Measurements from ENCODE around the gene FAM13A. TPM values are rescaled to one million over a fixed set of nuclear protein-coding genes. Genes with fewer than 3 reads are reported as not detected.

FAM13A gene
- total RNA-seq, 1 donor from 2014 or later = 4.5 TPM

DNA sequence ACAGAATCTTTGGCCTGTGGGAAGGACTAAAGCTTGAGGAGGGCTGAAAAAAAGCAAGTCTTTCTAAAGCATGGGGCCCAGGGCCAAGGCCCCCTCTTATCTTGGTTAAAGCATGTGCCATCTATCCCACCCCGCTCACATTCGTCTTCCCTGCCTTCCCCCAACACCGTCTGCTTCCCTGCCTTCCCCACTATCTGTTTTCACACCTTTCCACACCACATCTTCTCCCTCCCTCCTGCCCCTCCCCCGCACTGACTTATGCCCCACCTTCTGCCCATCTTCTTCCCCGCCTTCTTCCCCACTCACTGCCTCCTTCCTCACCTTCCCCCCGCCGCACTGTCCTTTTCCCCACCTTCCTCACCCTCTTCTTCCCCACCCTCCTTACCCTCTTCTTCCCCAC, 358.5 kb downstream of the FAM13A start:
- Mint-ChIP-seq H3K4me1 (ENCODE audit: low read depth) (peaks cover 11% of the 10 kb centered on the region), H3K36me3 (ENCODE audit: low read depth) (peaks cover 5% of the 10 kb centered on the region), H3K4me3 (ENCODE audit: low read depth) (no peak overlapping the region)

DNA sequence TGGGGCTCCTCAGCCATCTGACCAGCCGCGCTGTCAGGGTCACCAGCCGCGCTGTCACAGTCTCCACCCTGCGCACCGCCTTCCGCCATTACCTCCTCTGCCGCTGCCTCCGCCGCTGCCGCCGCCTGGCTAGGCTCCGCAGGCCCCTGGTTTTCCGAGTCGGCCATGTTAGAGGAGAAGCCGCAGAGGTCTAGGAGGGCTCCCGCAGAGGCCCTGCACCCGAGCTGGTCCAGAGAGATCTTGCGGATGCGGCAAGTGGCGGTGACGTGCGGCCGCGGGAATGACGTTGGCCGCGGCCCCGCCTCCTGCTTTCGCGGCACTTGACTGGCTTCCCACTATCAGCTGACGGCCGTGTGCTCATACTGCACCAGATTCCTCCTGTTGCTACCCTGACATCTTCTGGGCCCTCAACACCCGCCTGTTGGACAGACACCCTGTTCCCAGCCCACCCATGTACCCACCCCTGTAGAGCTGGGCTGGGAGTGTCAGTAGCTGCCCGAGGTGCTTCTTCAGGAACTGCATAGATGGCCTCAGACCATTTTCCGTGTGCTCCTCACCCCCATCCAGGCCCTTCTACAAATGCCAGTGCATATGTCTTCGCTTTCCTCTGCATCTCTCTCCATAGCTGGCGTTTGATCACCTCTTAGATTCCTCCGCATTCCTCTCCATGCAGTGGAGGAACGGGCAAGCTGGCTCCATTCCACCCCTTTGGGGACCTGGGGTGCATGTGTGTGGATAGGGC, 359.2 kb downstream of the FAM13A start, which contains the start of gene NAP1L5:
NAP1L5 (minus strand) TSS at position 242 of the 742 bp plus-strand sequence; CDS start at position 167, 75 bp downstream.
- H3K4me3 Mint-ChIP-seq (ENCODE audit: low read depth) = peak within 1 kb of the TSS; percentile 85
- H3K9me3 Mint-ChIP-seq = no peaks in the 10 kb centered on the region
- H3K4me1 Mint-ChIP-seq (ENCODE audit: low read depth) = peaks cover 11% of the 10 kb centered on the region
- H3K36me3 Mint-ChIP-seq (ENCODE audit: low read depth) = peaks cover 5% of the 10 kb centered on the region
- intact Hi-C loops (cut with micrococcal nuclease) = loop anchor here (5.0 kb wide), 1 partner anchor 105 kb away; the partner anchor contains the start of gene HERC3
- H3K27me3 Mint-ChIP-seq (ENCODE audit: low read depth) = no peaks in the 10 kb centered on the region
- H3K27ac Mint-ChIP-seq = peak within 1 kb of the TSS; percentile 56
- DNase-seq (ENCODE audit: low spot score) = peak; percentile 61

More for the DNA sequence above, 358.5 kb downstream of the FAM13A start:
- Mint-ChIP-seq H3K27ac (no peak overlapping the region), H3K9me3 (no peaks in the 10 kb centered on the region), H3K27me3 (ENCODE audit: low read depth) (no peaks in the 10 kb centered on the region)
- no peak for DNase-seq (ENCODE audit: low spot score)
- intact Hi-C loops (cut with micrococcal nuclease) = loop anchor here (5.0 kb wide), 1 partner anchor 106 kb away; the partner anchor contains the start of gene HERC3

DNA sequence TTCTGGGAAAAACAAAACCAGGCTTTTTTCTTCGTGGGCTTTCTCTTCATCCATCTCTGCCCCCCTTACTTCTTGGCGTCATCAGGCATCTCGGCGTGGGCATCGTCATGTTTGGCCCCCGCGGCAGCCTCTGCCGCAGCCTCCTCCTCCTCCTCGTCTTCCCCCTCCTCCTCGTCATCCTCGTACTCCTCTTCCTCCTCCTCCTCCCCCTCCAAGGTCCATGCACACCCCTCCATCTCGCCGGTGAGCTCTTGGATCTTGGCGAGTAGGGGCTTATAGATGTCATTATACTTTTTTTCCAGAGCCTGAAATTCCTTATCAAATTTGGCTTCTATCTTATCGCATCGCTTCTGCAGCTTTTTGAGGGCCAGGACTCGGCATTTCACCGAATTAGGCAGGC, 359.8 kb downstream of the FAM13A start:
- Mint-ChIP-seq H3K9me3 (no peaks in the 10 kb centered on the region), H3K4me1 (ENCODE audit: low read depth) (peaks cover 11% of the 10 kb centered on the region), H3K36me3 (ENCODE audit: low read depth) (peaks cover 5% of the 10 kb centered on the region), H3K4me3 (ENCODE audit: low read depth) (peak overlapping the region; percentile 85), H3K27me3 (ENCODE audit: low read depth) (no peaks in the 10 kb centered on the region), H3K27ac (peak overlapping the region; percentile 56)
- DNase-seq (ENCODE audit: low spot score) = no peak
- intact Hi-C loops (cut with micrococcal nuclease) = loop anchor here (5.0 kb wide), 1 partner anchor 105 kb away; the partner anchor contains the start of gene HERC3

DNA sequence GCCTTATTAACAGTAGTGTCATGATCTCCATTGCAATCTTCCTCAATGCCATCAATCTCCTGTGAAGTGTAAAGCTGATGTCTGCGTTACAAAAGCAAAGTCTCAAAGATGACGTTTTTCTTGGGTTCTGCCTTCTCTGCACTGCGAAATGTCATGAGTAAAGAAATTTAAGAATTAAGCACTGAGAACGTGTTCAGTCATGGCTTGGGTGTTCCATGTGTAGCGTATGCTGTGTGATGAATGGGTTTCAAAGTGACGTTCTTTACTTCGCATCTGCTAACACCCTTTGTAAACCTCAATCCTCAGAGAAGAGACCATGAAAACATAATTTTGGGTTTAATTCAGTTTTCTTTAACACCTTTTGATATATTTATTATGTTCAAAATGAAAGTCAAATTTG, 360.4 kb downstream of the FAM13A start:
- Mint-ChIP-seq H3K36me3 (ENCODE audit: low read depth) (peaks cover 5% of the 10 kb centered on the region), H3K27ac (peak overlapping the region; percentile 56), H3K4me3 (ENCODE audit: low read depth) (peak overlapping the region; percentile 85), H3K27me3 (ENCODE audit: low read depth) (no peaks in the 10 kb centered on the region), H3K9me3 (no peaks in the 10 kb centered on the region), H3K4me1 (ENCODE audit: low read depth) (peaks cover 11% of the 10 kb centered on the region)
- DNase-seq (ENCODE audit: low spot score) = no peak
- intact Hi-C loops (cut with micrococcal nuclease) = loop anchor here (5.0 kb wide), 1 partner anchor 104 kb away; the partner anchor contains the start of gene HERC3

DNA sequence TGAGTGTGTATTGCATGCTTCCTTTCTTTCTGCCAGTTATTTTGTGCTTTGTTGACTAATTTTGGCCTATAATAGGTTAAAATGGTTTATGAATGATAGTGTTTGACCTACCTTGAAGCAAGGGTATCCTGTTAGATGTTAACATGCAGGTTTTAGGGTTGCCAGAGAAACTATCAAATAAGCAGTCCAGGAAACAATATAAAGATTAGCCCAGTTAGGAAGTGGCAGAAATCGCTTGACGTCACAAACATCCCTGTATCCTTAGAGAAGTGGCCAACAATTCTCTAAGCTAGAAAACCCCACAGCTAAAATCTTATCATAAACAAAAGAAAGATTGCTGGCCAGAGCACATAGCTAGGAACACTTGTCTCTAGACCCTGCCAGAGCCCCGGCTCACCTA, 363.2 kb downstream of the FAM13A start:
- Mint-ChIP-seq H3K36me3 (ENCODE audit: low read depth) (peaks cover 16% of the 10 kb centered on the region), H3K27me3 (ENCODE audit: low read depth) (no peaks in the 10 kb centered on the region), H3K9me3 (no peaks in the 10 kb centered on the region), H3K4me3 (ENCODE audit: low read depth) (no peak overlapping the region), H3K4me1 (ENCODE audit: low read depth) (peaks cover 13% of the 10 kb centered on the region), H3K27ac (no peak overlapping the region)
- no peak for DNase-seq (ENCODE audit: low spot score)
- intact Hi-C loops (cut with micrococcal nuclease) = no loop called here

DNA sequence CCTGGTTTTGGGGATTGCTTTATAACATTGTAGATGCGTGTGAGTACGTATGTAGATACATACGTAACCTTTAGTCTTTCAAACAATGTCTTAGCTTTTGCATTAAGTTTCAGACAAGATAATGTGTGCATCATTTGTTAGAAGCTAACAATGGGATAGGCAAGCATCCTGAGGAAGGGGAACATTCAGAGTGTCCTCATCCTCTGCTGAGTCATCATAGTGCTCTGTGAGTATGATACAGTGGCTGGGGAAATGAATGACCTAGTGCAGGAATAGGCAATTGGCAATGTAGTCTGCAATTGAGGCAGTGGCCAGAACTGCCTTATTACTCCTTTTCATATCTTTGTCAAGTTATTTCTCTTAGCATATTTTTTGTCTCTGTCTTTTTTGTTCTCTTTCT, 366.6 kb downstream of the FAM13A start:
- no peak overlapping the region for H3K4me3 Mint-ChIP-seq (ENCODE audit: low read depth)
- DNase-seq (ENCODE audit: low spot score) = no peak

DNA sequence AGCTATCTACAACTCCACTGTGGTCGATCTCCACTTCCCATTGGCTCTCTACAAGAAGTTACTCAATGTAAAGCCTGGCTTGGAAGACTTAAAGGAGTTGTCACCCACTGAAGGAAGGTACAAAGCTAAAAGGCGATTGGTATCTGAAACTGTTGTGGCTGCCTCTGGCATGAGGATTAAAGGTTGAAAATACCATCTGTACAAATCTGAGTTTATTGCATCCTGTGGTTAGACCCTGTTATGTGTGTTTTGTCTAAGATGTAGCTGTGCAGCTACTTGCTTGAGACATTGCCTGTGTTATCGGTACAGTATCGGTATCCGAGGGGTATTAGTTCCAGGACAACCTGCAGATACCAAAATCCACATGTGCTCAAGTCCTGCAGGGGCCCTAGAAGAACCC, 375.8 kb downstream of the FAM13A start:
- Mint-ChIP-seq H3K36me3 (ENCODE audit: low read depth) (peaks cover 58% of the 10 kb centered on the region), H3K4me3 (ENCODE audit: low read depth) (no peak overlapping the region)

More for the DNA sequence above, 366.6 kb downstream of the FAM13A start:
- intact Hi-C loops (cut with micrococcal nuclease) = no loop called here
- peaks cover 32% of the 10 kb centered on the region for H3K36me3 Mint-ChIP-seq (ENCODE audit: low read depth)
- no peaks in the 10 kb centered on the region for H3K27me3 Mint-ChIP-seq (ENCODE audit: low read depth)
- no peaks in the 10 kb centered on the region for H3K9me3 Mint-ChIP-seq
- no peak overlapping the region for H3K27ac Mint-ChIP-seq
- H3K4me1 Mint-ChIP-seq (ENCODE audit: low read depth) = peaks cover 4% of the 10 kb centered on the region

More for the DNA sequence above, 375.8 kb downstream of the FAM13A start:
- intact Hi-C loops (cut with micrococcal nuclease) = no loop called here
- Mint-ChIP-seq H3K27ac (no peak overlapping the region), H3K27me3 (ENCODE audit: low read depth) (no peaks in the 10 kb centered on the region), H3K9me3 (no peaks in the 10 kb centered on the region), H3K4me1 (ENCODE audit: low read depth) (peaks cover 2% of the 10 kb centered on the region)
- no peak for DNase-seq (ENCODE audit: low spot score)

Other genes starting within 250 kb of the FAM13A start
- gene TIGD2, start 54.3 kb upstream of the FAM13A start, total RNA-seq = 2.6 and 3.0 TPM in 2 replicates

Data from activated T-helper 2 cell treated with anti-CD3 and anti-CD28 coated beads, Interferon-gamma antibody, Interleukin-2, Interleukin-4, amounts not matched to agents 10 μg/mL and 5 μg/mL and 100 μg/mL, durations not matched to agents 14 hours and 24 hours and 36 hours (primary cell).